ENCODE measurements around the gene TNS3. TPM values are rescaled to one million over a fixed set of nuclear protein-coding genes. Genes with fewer than 3 reads are reported as not detected.

The TNS3 gene
- total RNA-seq, 1 donor from 2014 or later = 30.3 TPM

GRCh38 chr7:47571331-47572093 lies 10.4 kb downstream of the TNS3 start:
- H3K36me3 Mint-ChIP-seq (ENCODE audit: low read depth) = peaks cover 5% of the 10 kb centered on the region
- H3K27ac Mint-ChIP-seq = peak overlapping the region; percentile 87
- TF ChIP-seq CTCF (IDR thresholded peaks at IDR 0.05) = no peak
- ChIA-PET POLR2A (interaction anchor here (0.5 to 1.9 kb wide), 6 partner anchors 8 to 99 kb away, joined by 3 to 11 read pairs (median 5); partner anchors contain the start of gene TNS3), CTCF (interaction anchor here (1.2 to 1.3 kb wide), 2 partner anchors 87 to 99 kb away, joined by 3 to 4 read pairs; no protein-coding TSS in a partner anchor)
- no peaks in the 10 kb centered on the region for H3K9me3 Mint-ChIP-seq
- peak overlapping the region; percentile 75 for H3K4me3 Mint-ChIP-seq
- no peak for DNase-seq
- H3K27me3 Mint-ChIP-seq = no peaks in the 10 kb centered on the region
- intact Hi-C loops (cut with micrococcal nuclease) = loop anchor here (10.0 kb wide), 1 partner anchor 513 kb away; the partner anchor contains the start of gene UPP1
- peaks cover 90% of the 10 kb centered on the region for H3K4me1 Mint-ChIP-seq
- peak; percentile 32 for ATAC-seq (ENCODE audit: low read depth)

GRCh38 chr7:47570649-47571050 lies 11.3 kb downstream of the TNS3 start:
- Mint-ChIP-seq H3K4me1 (peaks cover 85% of the 10 kb centered on the region), H3K27ac (peak overlapping the region; percentile 87), H3K9me3 (no peaks in the 10 kb centered on the region), H3K4me3 (no peak overlapping the region), H3K27me3 (no peaks in the 10 kb centered on the region), H3K36me3 (ENCODE audit: low read depth) (peaks cover 5% of the 10 kb centered on the region)
- ATAC-seq (ENCODE audit: low read depth) (no peak), DNase-seq (no peak)
- CTCF ChIA-PET = interaction anchor here (1.2 to 1.3 kb wide), 2 partner anchors 86 to 100 kb away, joined by 3 to 4 read pairs; no protein-coding TSS in a partner anchor
- TF ChIP-seq CTCF (IDR thresholded peaks at IDR 0.05) = no peak
- POLR2A ChIA-PET = interaction anchor here (1.2 to 1.9 kb wide), 4 partner anchors 9 to 100 kb away, joined by 3 to 11 read pairs (median 6); partner anchors contain the start of gene TNS3
- intact Hi-C loops (cut with micrococcal nuclease) = loop anchor here (10.0 kb wide), 1 partner anchor 514 kb away; the partner anchor contains the start of gene UPP1

- Mint-ChIP-seq H3K27me3 (no peaks in the 10 kb centered on the region), H3K4me1 (peaks cover 65% of the 10 kb centered on the region), H3K27ac (peak overlapping the region; percentile 76), H3K4me3 (peak overlapping the region; percentile 50), H3K36me3 (ENCODE audit: low read depth) (peaks cover 8% of the 10 kb centered on the region), H3K9me3 (no peaks in the 10 kb centered on the region)
- POLR2A ChIA-PET = interaction anchor here (1.0 to 1.4 kb wide), 2 partner anchors 15 to 33 kb away, joined by 4 to 5 read pairs; no protein-coding TSS in a partner anchor
- CTCF ChIA-PET = interaction anchor here (1.2 to 1.4 kb wide), 2 partner anchors 88 to 250 kb away, joined by 3 read pairs; no protein-coding TSS in a partner anchor
- ATAC-seq (ENCODE audit: low read depth) (peak; percentile 66), DNase-seq (no peak)
- TF ChIP-seq CTCF (IDR thresholded peaks at IDR 0.05) = no peak
- intact Hi-C loops (cut with micrococcal nuclease) = no loop called here
Measured at GRCh38 chr7:47568547-47568946, 13.4 kb downstream of the TNS3 start.

GRCh38 chr7:47568056-47568455 lies 13.9 kb downstream of the TNS3 start:
- H3K27me3 Mint-ChIP-seq = no peaks in the 10 kb centered on the region
- intact Hi-C loops (cut with micrococcal nuclease) = no loop called here
- H3K9me3 Mint-ChIP-seq = no peaks in the 10 kb centered on the region
- ChIA-PET CTCF (interaction anchor here (1.2 to 1.4 kb wide), 2 partner anchors 87 to 251 kb away, joined by 3 read pairs; no protein-coding TSS in a partner anchor), POLR2A (interaction anchor here (0.7 to 1.4 kb wide), 3 partner anchors 15 to 34 kb away, joined by 3 to 5 read pairs (median 4); no protein-coding TSS in a partner anchor)
- H3K27ac Mint-ChIP-seq = peak overlapping the region; percentile 76
- peaks cover 10% of the 10 kb centered on the region for H3K36me3 Mint-ChIP-seq (ENCODE audit: low read depth)
- ATAC-seq (ENCODE audit: low read depth) (no peak), DNase-seq (no peak)
- TF ChIP-seq CTCF (IDR thresholded peaks at IDR 0.05) = no peak
- peaks cover 61% of the 10 kb centered on the region for H3K4me1 Mint-ChIP-seq
- no peak overlapping the region for H3K4me3 Mint-ChIP-seq

All from activated B cell treated with CpG ODN at 0.5 μM for 24 hours (primary cell).